Adipocyte (in vitro differentiated cells): ENCODE data around the gene ELP6.

Experiments used
- DNase-seq: peaks from one replicate; pipeline ENCODE4 v3.0.0-alpha.2; 2015; ENCODE audit warnings: low read depth
- H3K27me3 ChIP-seq: replicated peaks from 2 replicates; pipeline ENCODE4 v1.7.0; 2013; ENCODE audit warnings: mild to moderate bottlenecking, low read length, moderate library complexity; ENCODE audit not compliant: control insufficient read depth, insufficient read depth
- H3K36me3 ChIP-seq: 2 replicates; pipeline ENCODE4 v1.7.0; 2013; ENCODE audit warnings: low read length, mild to moderate bottlenecking, moderate library complexity; ENCODE audit not compliant: control insufficient read depth, insufficient read depth, severe bottlenecking
- H3K4me1 ChIP-seq: 2 replicates; pipeline ENCODE4 v1.7.0; 2013; ENCODE audit warnings: mild to moderate bottlenecking, low read length, moderate library complexity; ENCODE audit not compliant: control insufficient read depth, insufficient read depth
- H3K4me3 ChIP-seq: 2 replicates; pipeline ENCODE4 v1.7.0; 2013; ENCODE audit warnings: mild to moderate bottlenecking, low read length, moderate library complexity
- H3K9ac ChIP-seq: 2 replicates; pipeline ENCODE4 v1.7.0; 2013; ENCODE audit warnings: mild to moderate bottlenecking, low read length, moderate library complexity
- H3K9me3 ChIP-seq: 2 replicates; pipeline ENCODE4 v1.7.0; 2013; ENCODE audit warnings: mild to moderate bottlenecking, low read length, moderate library complexity; ENCODE audit not compliant: control insufficient read depth

The ELP6 gene

GRCh38 chr3:47513125-47513929 is at the start of gene ELP6:
ELP6 (minus strand) TSS chr3:47513712; CDS start chr3:47513590, 122 bp downstream.
- Histone ChIP-seq H3K9me3 (no peaks in the 10 kb centered on the region), H3K9ac (peak within 1 kb of the TSS; percentile 96), H3K4me1 (peaks cover 16% of the 10 kb centered on the region), H3K36me3 (peaks cover 20% of the 10 kb centered on the region), H3K27me3 (peaks cover 3% of the 10 kb centered on the region), H3K4me3 (peak within 1 kb of the TSS; percentile 92)
- peak; percentile 98 for DNase-seq

- H3K4me1 ChIP-seq, result no peaks in the 10 kb centered on the region
- no peaks in the 10 kb centered on the region for H3K36me3 ChIP-seq
- H3K9ac ChIP-seq, result no peak overlapping the region
- H3K4me3 ChIP-seq, result no peak overlapping the region
- H3K9me3 ChIP-seq, result peaks cover 16% of the 10 kb centered on the region
- no peak for DNase-seq
- peaks cover 34% of the 10 kb centered on the region for H3K27me3 ChIP-seq
Measured at GRCh38 chr3:47556351-47556750, 42.8 kb upstream of the ELP6 start.

GRCh38 chr3:47554335-47554734 is 40.8 kb upstream of the ELP6 start:
- peaks cover 16% of the 10 kb centered on the region for H3K9me3 ChIP-seq
- no peaks in the 10 kb centered on the region for H3K4me1 ChIP-seq
- DNase-seq, result no peak
- H3K27me3 ChIP-seq, result peaks cover 37% of the 10 kb centered on the region
- no peak overlapping the region for H3K9ac ChIP-seq
- H3K4me3 ChIP-seq, result no peak overlapping the region
- H3K36me3 ChIP-seq, result no peaks in the 10 kb centered on the region

- DNase-seq, result no peak
- no peak overlapping the region for H3K9ac ChIP-seq
- no peak overlapping the region for H3K4me3 ChIP-seq
- peaks cover 16% of the 10 kb centered on the region for H3K9me3 ChIP-seq
- no peaks in the 10 kb centered on the region for H3K36me3 ChIP-seq
- no peaks in the 10 kb centered on the region for H3K4me1 ChIP-seq
- peaks cover 37% of the 10 kb centered on the region for H3K27me3 ChIP-seq
Measured at GRCh38 chr3:47553407-47553806, 39.9 kb upstream of the ELP6 start.

GRCh38 chr3:47542471-47543173 is 29.1 kb upstream of the ELP6 start:
- DNase-seq, result no peak
- H3K9ac ChIP-seq, result no peak overlapping the region
- no peaks in the 10 kb centered on the region for H3K27me3 ChIP-seq
- H3K4me1 ChIP-seq, result peaks cover 22% of the 10 kb centered on the region
- H3K36me3 ChIP-seq, result no peaks in the 10 kb centered on the region
- H3K9me3 ChIP-seq, result no peaks in the 10 kb centered on the region
- no peak overlapping the region for H3K4me3 ChIP-seq

GRCh38 chr3:47541583-47542108 is 28.1 kb upstream of the ELP6 start:
- H3K9ac ChIP-seq, result no peak overlapping the region
- H3K9me3 ChIP-seq, result no peaks in the 10 kb centered on the region
- H3K4me1 ChIP-seq, result peaks cover 22% of the 10 kb centered on the region
- H3K4me3 ChIP-seq, result no peak overlapping the region
- H3K27me3 ChIP-seq, result peaks cover 8% of the 10 kb centered on the region
- DNase-seq, result no peak
- no peaks in the 10 kb centered on the region for H3K36me3 ChIP-seq

GRCh38 chr3:47540281-47540680 is 26.8 kb upstream of the ELP6 start:
- peaks cover 9% of the 10 kb centered on the region for H3K27me3 ChIP-seq
- peaks cover 22% of the 10 kb centered on the region for H3K4me1 ChIP-seq
- H3K9me3 ChIP-seq, result no peaks in the 10 kb centered on the region
- peak; percentile 7 for DNase-seq
- H3K36me3 ChIP-seq, result no peaks in the 10 kb centered on the region
- H3K9ac ChIP-seq, result no peak overlapping the region
- no peak overlapping the region for H3K4me3 ChIP-seq

GRCh38 chr3:47536967-47537366 is 23.5 kb upstream of the ELP6 start:
- Histone ChIP-seq H3K27me3 (peaks cover 9% of the 10 kb centered on the region), H3K36me3 (no peaks in the 10 kb centered on the region), H3K4me1 (peaks cover 10% of the 10 kb centered on the region), H3K9me3 (no peaks in the 10 kb centered on the region), H3K4me3 (no peak overlapping the region), H3K9ac (no peak overlapping the region)
- no peak for DNase-seq

GRCh38 chr3:47536221-47536891 is 22.8 kb upstream of the ELP6 start:
- no peak overlapping the region for H3K9ac ChIP-seq
- no peak overlapping the region for H3K4me3 ChIP-seq
- H3K9me3 ChIP-seq, result no peaks in the 10 kb centered on the region
- DNase-seq, result no peak
- no peaks in the 10 kb centered on the region for H3K36me3 ChIP-seq
- H3K27me3 ChIP-seq, result peaks cover 9% of the 10 kb centered on the region
- peaks cover 4% of the 10 kb centered on the region for H3K4me1 ChIP-seq

- no peak for DNase-seq
- Histone ChIP-seq H3K4me1 (no peaks in the 10 kb centered on the region), H3K27me3 (peaks cover 9% of the 10 kb centered on the region), H3K9ac (no peak overlapping the region), H3K36me3 (no peaks in the 10 kb centered on the region), H3K4me3 (no peak overlapping the region), H3K9me3 (no peaks in the 10 kb centered on the region)
Measured at GRCh38 chr3:47533996-47534454, 20.5 kb upstream of the ELP6 start.

- Histone ChIP-seq H3K27me3 (peaks cover 9% of the 10 kb centered on the region), H3K4me1 (no peaks in the 10 kb centered on the region), H3K9ac (no peak overlapping the region), H3K9me3 (no peaks in the 10 kb centered on the region), H3K36me3 (no peaks in the 10 kb centered on the region), H3K4me3 (no peak overlapping the region)
- no peak for DNase-seq
Measured at GRCh38 chr3:47533481-47533880, 20.0 kb upstream of the ELP6 start.
